Hematopoietic multipotent progenitor cell treated with erythropoietin and hydrocortisone succinate and interleukin-3 and kit ligand, for 8 days (in vitro differentiated cells): ENCODE measurements around the gene MAT1A.
"Not testable (repeated sequence)": the region's sequence is repeated elsewhere in the genome, so short reads cannot be mapped to it uniquely, and the experiment has no call there.

Source experiments
- DNase-seq: peaks from one replicate; pipeline ENCODE4 v3.0.0-alpha.2; 2015

The MAT1A gene

DNA sequence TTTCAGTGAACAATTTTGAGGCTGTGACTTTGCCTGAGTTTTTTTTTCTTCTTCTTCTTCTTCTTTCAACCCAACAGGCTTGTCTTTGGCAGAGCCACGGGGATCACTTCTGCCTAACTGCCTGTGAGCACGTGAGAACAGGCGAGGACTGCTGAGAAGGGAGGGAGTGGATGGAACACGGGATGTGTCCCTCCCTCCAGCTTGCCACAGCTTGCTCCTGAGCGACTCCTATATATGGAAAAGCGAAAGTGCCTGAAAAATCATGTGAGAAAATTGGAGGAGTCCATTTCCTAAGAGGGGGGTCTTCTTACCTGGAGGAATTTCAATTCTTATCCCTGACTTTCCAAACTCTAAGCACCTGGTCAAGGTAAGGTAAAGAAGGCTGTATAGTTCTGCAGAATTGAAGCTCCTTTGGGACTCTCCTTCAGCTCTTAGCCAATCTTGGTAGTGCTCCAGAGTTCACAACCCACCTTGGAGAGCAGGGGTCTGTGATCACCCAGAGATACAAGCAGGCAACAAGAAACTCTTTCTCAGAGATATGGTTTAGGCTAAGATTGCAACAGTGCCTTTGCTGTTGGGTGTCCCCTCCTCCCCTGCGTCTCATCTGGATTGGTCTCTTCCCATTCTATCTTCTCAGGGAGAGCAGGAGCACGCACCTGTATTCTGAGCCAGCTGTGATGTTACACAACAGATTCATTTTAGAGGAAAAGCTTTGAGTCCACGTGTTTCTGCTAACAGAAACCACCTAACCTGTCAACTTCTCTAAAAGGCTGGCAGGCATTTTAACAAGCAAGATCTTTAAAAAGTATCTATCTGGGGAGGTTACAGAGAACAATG, at the start of gene MAT1A:
Gene MAT1A (minus strand): TSS at position 208 of the 837 bp plus-strand sequence. CDS start 235 bp downstream, outside the sequence.
- DNase-seq: no peak

DNA sequence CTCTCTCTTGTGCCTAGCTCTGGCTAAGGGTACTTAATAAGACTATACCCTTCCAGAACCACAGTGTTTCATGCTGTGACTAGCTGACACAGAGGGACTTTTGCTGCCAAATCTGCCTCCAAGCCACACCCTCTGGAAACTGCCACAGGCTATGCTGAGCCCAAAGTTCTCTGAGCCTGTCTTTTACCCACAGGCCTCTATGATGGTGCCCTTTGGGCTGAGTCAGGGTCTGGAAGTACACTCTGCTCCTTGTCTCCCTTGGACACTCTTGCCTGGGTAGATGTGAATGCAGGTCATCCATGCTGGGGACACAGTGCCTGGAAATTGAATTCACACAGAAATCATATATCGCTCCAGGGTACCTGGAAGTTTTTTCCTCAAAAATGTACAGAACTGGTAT, 44.5 kb upstream of the MAT1A start:
- DNase-seq: no peak

DNA sequence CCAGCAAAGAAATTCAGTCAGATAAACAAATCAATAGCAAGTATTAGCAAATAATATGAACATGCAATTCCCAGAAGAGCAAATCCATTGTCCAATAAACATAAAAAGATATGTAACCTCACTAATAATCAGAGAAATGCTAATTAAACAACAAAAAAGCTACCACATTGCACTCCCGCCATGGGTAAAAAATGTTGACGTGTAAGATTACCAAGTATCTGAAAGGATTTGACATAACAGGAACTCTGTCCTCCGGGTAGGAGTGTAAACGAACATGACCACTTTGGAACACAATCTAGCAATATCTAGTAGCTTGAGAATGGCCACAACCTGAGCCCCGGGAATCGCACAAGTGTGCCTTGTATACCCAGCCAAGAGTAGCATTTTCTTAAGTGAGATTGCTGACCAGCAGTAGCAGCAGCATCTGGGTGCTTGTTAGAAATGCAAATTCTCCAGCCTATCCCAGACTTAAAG, 35.5 kb upstream of the MAT1A start:
- DNase-seq: no peak

DNA sequence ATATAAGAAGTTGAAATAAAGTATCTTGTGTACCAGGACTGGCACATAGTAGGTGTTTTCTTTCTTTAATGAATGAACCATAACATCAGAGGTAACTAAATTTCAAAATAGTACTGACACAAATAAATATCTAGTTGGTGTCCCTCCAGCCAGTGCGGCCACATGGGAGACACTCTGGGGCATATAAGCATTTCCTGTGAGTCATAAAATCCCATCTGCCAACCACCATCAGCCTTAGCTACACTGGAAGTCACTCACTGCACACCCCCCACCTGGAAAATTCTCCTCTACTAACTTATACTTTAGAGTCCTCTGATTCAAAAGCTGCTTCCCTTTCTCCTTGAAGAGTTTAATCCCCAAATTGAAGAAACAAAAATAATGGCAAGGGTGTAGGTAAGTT, 34.6 kb upstream of the MAT1A start:
- DNase-seq: no peak

DNA sequence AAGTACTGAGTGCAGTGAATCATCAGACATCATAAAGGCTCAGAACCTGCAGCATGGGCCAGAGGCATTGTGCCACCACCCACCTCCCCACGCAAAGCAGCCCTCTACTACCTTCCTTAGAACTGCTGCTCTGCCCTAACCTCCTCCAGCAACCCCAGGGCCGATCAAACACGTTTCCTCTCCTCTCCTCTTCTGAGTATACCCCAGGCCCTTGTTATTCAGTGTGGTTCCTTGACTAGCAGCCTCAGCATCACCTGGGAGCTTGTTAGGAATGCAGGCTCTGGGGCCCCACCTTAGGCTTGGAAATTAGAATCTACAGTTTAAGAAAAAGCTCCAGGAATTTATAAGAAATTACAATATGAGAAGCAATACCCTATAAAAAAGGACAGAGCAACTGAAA, 33.9 kb upstream of the MAT1A start:
- DNase-seq: no peak

DNA sequence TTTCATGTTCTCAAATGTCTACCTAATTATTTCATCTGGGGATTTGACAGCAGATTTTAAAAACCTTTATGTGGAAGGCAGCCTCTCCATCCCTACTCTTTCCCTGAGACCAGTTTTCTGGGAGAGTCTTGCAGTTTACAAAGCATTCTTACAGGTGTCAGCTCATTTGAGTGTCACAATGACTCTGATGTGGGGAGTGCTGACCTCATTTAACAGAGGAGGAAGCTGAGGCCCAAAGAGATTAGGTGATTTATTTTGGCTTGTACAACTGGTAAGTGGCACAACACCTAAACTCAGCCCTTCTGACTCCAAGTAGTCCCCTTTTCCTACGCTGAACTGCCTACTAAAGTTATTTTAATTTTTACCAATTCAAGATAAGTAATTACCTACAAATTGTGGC, 33.3 kb upstream of the MAT1A start:
- no peak for DNase-seq

DNA sequence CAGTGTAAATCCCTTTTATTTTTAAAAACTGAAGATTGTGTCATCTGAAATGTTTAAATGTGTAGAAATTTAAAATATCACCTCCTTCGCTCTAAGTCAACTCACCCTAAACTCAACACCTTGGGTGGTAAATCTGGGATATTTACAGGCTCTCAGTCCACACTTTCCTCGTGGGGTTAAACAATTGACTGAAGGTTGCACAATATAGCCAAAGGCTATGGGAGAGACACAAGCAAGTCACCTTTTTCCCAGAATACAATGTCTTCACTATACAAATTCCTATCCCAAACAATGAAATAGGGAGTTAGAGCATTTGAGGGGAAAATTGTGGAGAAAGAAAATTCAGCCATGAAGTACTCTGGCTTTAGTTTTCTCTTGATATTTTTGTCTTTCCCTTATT, 32.7 kb upstream of the MAT1A start:
- DNase-seq: no peak

DNA sequence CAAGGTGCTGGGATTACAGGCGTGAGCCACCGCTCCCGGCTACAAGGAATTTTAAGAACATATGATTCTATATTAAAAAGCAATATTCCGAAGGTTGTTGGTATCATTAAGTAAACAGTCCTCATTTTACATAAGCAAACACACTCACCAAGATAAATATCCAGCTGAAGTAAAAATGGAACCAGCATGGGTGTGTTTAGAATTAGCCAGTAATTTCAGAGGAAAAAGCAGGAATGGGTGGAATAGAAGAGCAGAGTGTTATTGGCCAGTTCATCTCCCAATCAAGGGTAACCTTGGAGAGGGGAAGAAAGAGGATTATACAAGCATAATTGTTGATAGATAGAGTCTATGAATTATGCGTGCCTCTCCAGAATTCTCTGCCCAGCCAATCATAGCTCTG, 31.7 kb upstream of the MAT1A start:
- no peak for DNase-seq

DNA sequence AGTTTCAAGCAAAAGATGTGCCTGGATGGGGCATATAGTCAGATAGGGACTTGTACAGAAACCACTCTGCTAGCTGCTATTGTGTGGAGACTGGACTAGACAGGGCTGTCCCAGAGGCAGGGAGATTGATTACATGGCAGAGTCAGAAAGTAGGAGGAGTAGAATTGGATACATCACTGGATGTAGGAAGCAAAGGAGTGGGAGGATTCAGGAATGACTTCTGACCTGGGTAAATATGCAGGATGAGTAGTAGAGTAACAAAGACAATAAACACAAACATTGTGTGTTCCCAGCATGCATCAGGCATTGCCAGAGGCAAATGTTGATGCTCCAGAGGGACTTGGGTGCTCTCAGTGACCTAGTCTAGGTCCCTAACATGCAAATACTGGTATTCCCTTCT, 30.9 kb upstream of the MAT1A start:
- no peak for DNase-seq

DNA sequence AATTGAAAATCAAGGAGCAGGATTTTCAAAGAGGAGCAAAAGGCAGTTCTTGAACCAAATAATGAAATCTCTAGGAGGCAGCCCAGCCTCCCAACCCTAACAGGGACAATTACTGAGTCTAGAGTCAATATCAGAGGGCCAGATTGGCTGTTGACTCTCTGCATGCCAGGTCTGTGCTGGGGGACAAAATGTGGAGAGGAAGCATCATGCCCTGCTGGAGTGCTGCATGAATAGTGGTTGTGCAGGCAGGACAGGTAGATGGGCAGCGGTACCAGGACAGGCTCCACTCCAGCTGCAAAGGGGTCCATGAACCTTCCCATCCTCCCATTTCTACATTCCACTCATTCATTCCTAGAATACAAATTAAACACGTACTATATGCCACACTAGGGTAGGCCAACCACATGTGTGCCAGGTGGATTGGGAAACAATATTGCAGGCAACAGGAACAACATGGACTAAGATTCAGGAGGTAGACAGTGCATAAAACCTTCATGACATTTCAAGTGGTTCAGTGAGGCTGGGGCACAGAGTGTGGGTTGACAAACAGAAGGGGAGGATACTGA, 30.4 kb upstream of the MAT1A start:
- DNase-seq: no peak

DNA sequence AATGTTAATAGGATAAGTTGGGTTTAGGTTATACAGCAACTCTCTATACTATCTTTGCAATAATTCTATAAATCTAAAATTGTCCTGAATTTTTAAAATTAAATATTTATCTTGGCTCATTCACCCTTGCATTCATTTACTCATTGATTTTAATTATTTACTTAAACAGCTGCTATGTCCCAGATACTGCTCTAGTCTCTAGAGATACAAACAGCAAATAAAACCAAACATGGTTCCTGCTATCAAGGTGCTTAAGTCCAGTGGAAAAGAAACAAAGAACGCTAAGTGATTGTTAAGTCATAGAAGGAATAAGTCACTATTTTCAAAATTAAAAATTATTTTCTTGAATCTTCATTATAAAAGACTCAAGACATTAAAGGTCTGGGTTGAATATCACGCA, 29.9 kb upstream of the MAT1A start:
- DNase-seq: no peak

DNA sequence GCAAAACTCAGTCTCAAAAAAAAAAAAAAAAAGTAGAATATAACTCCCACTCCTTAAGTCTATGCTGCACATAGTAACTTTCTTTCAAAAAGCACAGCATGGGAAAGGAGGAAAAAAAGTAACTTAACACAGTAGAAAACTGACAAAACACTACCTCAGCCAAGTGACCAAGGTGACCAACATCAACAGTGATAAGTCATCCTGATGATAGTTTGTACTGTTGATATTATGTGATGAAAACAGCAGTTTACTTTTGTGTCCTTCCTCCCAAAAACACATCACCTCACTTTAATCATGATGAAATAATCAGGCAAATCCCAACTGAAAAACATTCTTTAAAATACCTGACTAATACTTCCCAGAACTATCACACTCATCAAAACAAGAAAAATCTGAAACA, 29.3 kb upstream of the MAT1A start:
- DNase-seq: no peak

DNA sequence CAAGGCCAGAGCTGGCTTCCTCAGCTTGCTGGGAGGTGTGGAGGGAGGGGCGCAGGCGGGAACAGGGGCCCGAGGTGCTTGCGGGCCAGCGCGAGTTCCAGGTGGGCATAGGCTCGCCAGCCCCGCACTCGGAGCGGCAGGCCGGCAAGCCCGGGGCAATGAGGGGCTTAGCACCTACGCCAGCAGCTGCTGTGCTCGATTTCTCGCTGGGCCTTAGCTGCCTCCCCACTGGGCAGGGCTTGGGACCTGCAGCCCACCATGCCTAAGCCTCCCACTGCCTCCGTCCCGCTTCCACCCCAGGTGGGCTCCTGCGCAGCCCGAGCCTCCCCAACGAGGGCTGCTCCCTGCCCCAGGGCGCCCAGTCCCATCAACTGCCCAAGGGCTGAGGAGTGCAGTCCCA, 25.9 kb upstream of the MAT1A start:
- DNase-seq: no peak

DNA sequence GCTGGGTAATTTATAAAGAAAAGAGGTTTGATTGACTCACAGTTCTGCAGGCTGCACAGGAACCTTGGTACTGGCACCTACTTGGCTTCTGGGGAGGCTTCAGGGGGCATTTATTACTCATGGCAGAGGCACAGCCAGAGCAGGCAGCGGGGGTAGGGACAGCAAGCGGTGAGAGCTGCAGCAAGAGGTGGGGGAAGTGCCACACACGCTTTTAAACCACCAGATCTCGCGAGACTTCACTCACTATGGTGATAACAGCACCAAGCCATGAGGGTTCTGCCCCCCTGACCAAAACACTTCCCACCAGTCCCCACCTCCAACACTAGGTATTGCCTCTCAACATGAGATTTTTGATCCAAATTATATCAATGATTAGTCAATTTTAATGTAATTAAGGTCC, 24.1 kb upstream of the MAT1A start:
- no peak for DNase-seq

DNA sequence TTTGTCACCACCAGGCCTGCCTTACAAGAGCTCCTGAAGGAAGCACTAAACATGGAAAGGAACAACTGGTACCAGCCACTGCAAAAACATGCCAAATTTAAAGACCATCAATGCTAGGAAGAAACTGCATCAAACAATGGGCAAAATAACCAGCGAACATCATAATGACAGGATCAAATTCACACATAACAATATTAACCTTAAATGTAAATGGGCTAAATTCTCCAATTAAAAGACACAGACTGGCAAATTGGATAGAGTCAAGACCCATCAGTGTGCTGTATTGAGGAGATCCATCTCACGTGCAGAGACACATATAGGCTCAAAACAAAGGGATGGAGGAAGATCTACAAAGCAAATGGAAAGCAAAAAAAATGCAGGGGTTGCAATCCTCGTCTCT, 16.5 kb upstream of the MAT1A start:
- not testable (repeated sequence) for DNase-seq

DNA sequence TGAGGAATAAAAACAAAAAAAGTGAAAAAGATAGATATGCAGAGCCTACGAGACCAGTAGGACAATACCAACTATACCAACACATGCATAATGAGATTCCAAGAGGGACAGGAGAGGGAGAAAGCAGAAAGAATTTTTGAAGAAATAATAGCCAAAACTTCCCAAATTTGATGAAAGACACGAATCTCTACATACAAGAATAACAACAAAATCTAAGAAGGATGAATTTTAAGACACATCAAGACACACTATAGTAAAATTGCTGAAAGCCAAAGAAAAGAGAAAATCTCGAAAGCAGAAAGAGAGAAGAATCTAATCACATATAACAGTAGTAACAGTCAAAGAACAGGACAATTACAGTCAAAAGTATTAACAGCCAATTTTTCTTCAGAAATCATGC, 7.5 kb upstream of the MAT1A start:
- no peak for DNase-seq

DNA sequence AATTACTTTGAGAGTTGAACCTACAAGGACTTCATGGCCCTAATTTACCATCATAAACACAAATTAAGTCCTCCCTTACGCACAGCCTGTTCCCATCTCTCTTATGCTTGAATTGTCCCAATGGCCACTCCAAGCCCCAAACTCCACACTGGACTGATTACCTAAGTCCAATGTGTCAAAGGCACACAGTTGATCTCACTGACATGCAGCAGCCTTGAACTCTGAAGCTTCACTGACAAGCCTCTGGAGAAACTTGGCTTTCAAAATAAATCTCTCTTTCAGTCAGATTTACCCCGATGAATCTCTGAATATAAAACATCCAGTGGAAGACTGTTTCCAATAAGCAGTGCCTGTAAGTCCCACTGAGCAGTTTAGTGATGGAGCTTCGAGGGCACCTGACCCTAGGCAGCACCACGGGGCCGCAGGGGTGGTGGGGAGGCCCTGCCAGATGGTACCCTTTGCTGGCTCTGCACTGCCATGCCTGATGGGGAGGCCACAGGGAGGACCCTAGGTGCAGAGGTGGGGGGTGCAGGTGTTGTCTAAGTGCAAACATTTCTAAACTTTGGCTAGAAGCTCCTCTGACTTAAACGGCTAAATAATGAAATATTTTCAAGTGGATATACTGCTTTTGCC, 3.3 kb upstream of the MAT1A start:
- no peak for DNase-seq

DNA sequence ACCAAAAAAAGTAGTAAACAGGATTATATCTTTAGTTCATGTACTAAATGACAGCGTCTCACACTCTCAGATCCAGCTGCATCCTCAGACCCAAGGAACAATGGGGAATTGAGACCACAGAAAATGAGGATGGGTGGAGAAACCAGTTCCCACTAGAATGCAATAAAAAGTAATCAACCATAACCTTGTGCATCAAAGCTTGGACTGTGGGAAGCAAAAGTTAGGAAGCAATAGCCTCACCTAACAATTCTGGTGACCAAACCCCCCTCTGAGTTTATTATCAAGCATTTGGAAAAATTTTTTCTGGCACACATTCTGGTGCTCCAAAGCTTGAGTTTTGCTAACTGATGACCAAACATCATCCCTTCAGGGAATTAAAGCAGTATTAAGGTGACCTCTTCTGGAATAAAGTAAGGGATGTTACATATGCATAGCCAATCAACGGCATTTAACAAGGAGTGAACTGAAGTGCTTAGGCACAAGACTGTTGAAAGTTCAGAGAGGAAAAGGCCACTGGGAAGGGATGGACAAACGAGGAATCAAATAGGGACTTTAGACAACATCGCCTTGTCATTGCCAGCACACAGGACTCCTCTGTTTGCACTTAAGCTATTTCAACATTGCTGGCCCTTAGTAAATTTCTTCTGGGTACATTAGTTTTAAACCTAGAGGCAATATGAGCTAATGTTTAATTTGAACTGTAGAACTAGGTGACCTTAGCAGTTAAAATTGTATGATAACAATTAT, 1.2 kb upstream of the MAT1A start:
- no peak for DNase-seq

DNA sequence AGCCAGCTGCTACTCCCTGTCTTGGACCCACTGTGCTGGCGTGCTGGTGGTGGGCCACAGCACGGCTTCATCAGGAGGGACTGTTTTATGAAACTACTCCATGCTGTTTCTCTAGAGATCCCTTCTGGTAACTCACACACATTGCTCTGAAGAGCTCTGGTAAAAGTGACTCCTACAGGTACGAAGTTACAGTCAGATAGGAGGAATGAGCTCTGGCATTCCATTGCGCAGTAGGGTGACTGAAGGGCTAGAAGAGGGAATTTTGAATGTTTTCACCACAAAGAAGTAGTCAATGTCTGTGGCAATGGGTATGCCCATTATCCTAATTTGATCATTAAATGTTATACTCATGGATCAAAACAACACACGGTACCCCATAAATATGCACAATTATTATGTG, 609 bp downstream of the MAT1A start:
- DNase-seq: no peak

DNA sequence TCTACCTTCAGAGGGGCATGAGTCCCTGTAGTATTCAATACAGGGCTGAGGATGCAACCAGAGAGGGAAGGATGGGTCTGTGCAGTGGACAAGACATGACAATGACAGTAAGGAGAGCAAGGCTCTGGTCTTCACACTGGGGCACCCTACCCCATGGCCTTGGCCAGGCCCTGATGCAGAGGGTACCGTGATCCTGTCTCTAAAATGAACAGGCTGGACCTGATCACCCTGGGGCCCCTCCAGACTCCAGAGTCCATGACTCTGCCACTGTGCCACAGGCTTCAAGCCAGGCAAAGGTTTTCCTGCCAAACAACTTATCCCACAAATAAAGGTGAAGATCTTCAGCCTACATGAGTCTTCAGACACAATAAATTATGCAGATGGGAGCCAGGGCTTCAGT, 4.9 kb downstream of the MAT1A start:
- DNase-seq: no peak

DNA sequence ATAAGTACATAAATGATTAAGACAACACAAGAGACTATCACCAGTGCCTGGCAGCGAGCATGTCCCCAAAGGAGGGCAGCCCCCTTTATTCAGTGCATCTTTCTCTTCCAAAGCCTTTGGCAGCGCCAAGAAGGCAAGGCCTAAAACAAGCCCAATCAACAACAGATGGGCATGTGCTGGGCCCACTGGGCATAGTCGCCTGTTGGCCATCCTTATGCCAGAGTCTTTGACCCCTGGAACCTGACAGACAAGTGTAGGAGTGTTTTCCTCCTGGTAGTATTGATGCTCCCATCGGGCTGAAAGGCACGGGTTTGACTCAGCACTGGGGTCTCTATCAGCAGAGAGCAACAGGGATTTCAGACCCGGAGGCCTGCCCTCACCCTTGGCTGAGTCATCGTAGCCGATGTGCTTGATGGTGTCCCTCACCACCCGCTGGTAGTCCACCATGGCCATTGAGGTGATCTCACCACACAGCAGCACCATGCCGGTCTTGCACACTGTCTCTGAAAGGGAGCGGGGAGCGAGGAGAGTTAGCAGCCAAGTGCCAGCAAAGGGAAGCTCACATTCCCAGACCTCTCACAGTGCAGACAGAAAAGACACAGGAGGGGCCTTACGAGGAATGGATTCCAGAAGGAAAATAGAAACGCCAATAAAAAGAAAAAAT, 5.8 kb downstream of the MAT1A start:
- no peak for DNase-seq

DNA sequence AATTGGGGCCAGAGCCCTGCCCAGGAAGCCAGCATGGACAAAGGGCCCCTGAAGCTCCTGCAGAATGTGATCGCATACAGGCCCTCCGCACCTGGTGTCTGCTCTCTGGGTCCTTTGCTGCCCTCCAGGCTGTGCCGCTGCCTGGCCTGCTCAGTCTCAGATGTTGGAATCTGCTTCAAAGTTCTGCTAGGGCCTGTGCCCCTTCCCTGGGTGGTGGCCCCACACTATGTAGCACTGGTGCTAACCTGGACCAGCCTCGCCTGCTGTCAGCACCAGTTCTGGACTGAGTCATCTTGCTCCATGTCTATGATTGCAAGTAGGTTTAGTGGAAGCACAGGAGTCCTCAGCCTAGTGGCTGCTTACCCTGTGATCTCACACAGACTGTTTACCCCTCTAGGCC, 6.3 kb downstream of the MAT1A start:
- no peak for DNase-seq
